HG03439 (cell line): ENCODE measurements around the gene ACSL5.
"Not testable (repeated sequence)": the region's sequence is repeated elsewhere in the genome, so short reads cannot be mapped to it uniquely, and the experiment has no call there.

Experiments used
- ATAC-seq: cut with Tn5 transposase; IDR thresholded peaks from one replicate; pipeline ENCODE4 v1.9.1; 2021; ENCODE audit warnings: mild to moderate bottlenecking, moderate library complexity; ENCODE audit not compliant: unreplicated experiment

The ACSL5 gene

GRCh38 chr10:112406806-112407205, 32.9 kb downstream of the ACSL5 start:
- ATAC-seq, result not testable (repeated sequence)

DNA sequence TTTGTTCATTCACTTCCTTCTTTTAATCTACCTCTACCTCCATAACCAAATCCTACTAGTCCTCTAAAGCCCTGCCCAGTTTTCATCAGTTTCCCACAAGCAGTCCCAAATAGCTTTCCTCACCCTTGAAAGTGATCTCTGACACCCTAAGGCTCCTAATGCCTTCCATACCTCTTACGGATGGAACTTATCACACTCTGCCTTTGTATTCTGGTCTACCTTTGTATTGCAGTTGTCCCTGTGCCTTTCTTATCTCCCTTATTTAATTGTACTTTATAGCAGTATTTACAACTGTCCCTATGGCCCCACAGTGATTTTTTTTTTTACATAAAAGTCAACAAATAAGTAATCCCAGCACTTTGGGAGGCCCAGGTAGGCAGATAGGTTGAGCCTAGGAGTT, 33.8 kb downstream of the ACSL5 start:
- no peak for ATAC-seq

GRCh38 chr10:112409299-112409698, 35.4 kb downstream of the ACSL5 start:
- ATAC-seq, result no peak

DNA sequence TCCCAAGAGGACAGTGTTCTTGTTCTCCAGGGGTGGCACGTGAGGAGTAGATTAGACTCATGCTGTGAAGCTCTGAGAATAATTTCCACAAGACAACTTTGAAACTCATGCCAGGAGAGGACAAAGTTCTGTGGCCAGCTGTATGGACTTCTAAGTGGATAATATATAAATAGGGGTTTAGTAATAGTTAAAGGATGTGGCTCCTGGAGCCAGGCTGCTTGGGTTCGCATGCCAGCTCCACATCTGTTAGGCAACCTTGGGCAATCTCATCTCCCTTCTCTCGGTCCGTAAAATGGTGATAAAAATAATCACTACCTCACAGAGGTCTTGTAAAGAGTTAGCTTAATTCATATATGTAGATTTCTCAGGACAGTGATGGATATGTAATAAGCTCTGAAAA, 35.8 kb downstream of the ACSL5 start:
- no peak for ATAC-seq

- no peak for ATAC-seq
These were observed 38.8 kb downstream of the ACSL5 start for GRCh38 chr10:112412696-112413095.

DNA sequence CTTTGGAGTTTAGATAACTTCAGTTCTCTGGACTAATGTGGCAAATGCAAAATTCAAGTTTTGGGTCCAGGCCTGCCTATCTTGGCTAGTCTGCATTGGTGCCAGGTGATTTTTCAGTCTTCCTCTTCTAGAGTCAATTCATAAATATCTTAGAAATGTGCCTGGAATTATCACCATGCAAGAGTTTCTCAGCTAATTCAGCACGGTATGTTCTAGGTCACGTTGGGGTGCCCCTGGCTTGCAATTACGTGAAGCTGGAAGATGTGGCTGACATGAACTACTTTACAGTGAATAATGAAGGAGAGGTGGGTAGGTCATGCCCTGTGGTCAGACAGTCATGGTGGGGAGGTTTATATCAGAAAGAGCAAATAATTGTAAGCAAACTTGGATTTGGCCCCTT, 47.8 kb downstream of the ACSL5 start:
- ATAC-seq, result no peak

DNA sequence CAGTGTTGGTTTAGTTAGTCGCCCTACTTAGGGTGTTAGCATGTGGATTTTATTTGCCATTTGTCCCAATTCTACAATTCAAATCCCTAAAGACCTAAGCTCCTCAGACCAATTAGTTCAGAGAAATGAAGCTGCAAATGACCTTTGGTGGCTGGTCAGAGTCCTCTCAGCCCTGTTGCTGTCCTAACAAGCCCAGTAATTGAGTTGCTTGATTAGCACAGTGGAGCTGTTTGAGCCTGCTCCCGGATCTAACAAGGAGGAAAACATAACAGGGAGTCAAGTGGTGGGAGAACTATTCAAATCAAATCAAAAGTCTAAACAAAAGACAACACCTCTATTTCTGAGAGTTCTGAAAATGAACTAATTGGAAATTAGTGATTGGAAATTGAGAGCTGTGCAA, 50.7 kb downstream of the ACSL5 start:
- ATAC-seq, result no peak

- ATAC-seq, result no peak
These were observed 52.2 kb downstream of the ACSL5 start for GRCh38 chr10:112426111-112426510.

GRCh38 chr10:112429147-112429546, 55.2 kb downstream of the ACSL5 start:
- no peak for ATAC-seq

GRCh38 chr10:112429654-112430230, 55.8 kb downstream of the ACSL5 start:
- no peak for ATAC-seq

DNA sequence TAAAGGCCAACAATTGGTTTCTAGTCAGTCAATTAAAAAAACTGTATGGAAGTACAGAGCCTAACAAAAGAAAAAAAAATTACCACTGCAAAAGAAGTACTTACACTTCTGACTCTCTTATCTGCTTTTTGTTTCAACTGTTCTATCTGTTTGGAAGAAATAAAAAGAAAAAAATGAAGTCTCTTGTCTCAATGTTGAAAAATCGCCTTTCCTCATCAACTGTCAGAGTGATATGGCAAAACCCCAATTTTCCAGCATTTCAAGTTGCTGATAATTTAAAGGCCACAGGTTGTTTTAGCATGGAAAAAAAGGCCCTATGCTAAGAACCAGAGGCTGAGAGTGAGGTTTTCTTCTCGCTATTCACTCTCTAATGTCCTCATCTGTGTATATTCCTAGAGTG, 59.2 kb downstream of the ACSL5 start:
- no peak for ATAC-seq

- no peak for ATAC-seq
These were observed 61.2 kb downstream of the ACSL5 start for GRCh38 chr10:112434988-112435619.

GRCh38 chr10:112438356-112438755, 64.4 kb downstream of the ACSL5 start:
- no peak for ATAC-seq

DNA sequence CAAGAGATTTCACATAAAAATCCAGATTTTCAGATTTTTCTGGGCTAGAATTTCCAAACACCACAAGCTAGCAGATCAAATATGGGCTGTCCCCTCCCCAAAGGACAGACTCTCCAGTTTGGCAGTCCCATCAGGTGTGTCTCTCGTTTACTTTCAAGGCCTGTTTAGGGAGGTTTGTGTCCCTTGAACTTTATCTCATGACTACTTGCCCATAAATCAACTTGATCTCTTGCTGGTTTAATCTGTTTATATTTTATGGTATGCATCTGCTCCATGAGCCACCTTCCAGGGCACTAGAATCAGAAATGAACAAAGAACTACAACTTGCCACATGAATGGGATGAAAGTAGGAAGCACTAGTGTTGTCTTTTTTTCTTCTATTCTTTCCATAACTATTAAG, 67.6 kb downstream of the ACSL5 start:
- ATAC-seq, result no peak

GRCh38 chr10:112442063-112442462, 68.1 kb downstream of the ACSL5 start:
- ATAC-seq, result no peak

DNA sequence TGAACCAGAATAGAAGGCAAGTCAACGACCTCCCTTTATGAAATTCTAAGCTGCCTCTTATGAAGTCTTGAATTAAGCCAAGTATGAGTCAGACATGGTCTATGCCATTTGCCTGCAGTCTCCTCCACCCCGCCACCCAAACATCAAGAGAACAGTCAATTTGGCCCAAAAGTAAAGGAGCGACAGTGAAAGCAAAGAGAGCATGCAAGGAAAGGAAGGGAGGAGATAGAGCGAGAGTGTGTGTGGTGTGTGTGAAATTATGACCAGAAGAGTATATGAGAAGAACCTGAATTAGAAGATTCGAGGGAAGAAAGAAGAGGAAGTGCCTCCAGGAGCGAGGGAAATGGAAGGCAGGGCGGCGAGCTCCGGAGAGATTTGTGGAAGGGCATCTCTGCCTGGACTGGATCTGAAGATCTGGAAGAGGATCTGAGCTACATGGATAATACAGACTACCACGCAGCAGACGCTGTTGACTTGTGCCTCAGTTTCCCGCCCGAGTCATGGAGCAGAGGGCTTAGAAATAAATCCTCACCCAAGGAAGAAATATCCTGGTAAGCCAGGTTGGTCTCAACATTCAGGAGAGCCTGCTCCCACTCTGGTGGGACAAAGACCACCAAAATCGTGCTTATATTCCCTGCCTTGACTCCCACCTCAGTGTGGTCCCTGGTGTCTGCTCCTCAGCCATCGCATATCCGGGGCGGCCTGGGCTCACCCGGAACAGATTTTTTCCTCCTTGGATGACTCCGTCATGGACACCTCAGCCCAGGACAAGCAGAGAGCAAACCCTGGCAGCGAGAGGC, 72.3 kb downstream of the ACSL5 start:
- ATAC-seq, result peak; percentile 49

DNA sequence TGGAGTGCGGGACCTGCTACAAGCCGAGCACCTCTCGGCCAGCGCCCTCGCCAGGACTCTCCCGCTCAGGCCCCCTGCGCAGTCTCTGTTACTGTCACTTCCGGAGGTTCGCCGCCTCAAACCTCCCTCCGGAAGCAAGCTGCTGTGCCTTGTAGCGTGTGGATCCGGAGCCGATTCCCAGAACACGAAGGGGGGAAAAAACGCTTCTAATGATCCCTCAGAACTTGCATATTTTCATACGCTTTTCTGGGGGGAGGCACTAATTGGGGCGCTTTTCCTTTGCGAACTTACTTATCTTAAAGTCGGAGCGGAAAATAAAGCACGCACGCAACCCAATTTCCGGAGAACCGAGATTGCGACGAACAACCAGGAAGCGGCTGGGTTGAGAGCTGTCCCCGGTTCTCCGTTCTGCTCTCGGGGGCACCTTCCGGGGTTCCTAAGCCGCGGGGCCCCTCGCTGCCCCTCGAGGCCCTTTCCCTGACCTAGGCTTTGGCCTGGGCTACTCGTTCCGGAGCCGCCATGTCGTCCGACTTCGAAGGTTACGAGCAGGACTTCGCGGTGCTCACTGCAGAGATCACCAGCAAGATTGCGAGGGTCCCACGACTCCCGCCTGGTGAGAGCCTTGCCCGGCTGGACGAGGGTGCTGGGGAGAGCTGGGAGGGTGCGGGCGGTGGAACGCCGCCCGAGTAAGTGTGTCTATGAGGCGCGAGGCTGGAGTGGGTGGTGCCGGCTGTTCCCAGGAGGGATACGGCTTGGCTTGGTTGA, 73.1 kb downstream of the ACSL5 start, which contains the start of the genes VTI1A and ZDHHC6:
Gene VTI1A, plus strand, starts transcription at position 361 of the 765 bp plus-strand sequence. Its CDS starts 159 bp downstream, at position 520.
Gene ZDHHC6, minus strand, starts transcription at position 60 of the 765 bp plus-strand sequence. CDS start 1,478 bp downstream, outside the sequence.
- peak; percentile 93 for ATAC-seq

GRCh38 chr10:112447620-112447928, 73.7 kb downstream of the ACSL5 start:
- no peak for ATAC-seq

GRCh38 chr10:112448888-112449287, 75.0 kb downstream of the ACSL5 start:
- no peak for ATAC-seq

DNA sequence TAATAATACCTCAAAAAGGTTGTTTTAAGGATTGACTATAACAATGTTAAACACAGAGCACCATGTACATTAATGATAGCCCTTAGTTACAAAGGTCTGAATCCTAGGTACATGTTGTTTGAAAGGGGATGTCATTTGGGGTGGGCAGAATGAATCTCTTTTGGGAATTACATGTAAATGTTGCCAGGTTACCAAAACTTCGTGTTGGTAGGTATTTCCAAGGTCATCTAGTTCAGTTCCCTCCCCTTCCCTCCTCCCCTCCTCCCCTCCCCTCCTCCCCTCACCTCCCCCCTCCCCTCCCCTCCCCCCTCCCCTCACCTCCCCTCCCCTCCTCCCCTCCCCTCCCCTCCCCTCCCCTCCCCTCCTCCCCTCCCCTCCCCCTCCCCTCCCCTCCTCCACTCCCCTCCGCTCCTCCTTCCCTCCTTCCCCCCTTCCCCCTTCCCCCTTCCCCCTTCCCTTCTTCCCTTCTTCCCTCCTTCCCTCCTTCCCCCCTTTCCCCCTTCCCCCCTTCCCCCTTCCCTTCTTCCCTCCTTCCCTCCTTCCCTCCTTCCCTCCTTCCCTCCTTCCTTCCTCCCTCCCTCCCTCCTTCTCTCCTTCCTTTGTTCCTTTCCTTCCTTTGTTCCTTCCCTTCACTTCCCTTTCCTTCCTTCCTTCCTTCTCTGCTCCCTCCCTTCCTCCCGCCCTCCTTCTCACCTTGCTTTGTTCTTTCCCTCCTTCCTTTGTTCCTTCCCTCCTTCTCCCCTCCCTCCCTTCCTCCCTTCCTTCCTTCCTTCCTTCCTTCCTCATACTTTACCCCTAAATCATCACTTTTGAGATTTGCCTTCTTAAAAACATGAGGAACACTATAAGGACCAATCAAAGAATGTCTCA, 81.2 kb downstream of the ACSL5 start:
- ATAC-seq, result no peak
